ENCODE results near the gene FGFBP2.

GRCh38 chr4:15992167-15992485, 29.2 kb upstream of the FGFBP2 start:
- TF ChIP-seq CTCF (IDR thresholded peaks at IDR 0.05; ENCODE audit: low read depth, low read length, poor library complexity, severe bottlenecking) (no peak), EZH2phosphoT487 (IDR thresholded peaks at IDR 0.05; ENCODE audit: borderline replicate concordance, low read length) (no peak)

Measured in DOHH2 (cell line).